Stomach (tissue), 9 donors: ENCODE data around the gene CFP. TPM values are rescaled to one million over a fixed set of nuclear protein-coding genes. Genes with fewer than 3 reads are reported as not detected.

Source experiments
- DNase-seq, 2 donors: peaks; one replicate each; pipeline versions ENCODE4 v3.0.0 to v3.0.0-alpha.2; 2013 to 2019
- H3K27ac ChIP-seq, 5 donors: fragments of 200-600 bp in 4 of 5; sonication (generic) in 4 of 5; one replicate each; pipeline ENCODE4 v1.5.1; 2013 to 2019; ENCODE audit warnings: mild to moderate bottlenecking in 1 of 5, moderate library complexity in 1 of 5
- H3K27me3 ChIP-seq, 3 donors: fragments of 200-600 bp; sonication (generic); one replicate each; pipeline ENCODE4 v1.5.1; 2017 to 2019; ENCODE audit warnings: mixed run types in 1 of 3
- H3K36me3 ChIP-seq, 4 donors: fragments of 200-600 bp; sonication (generic); 1 replicate in 3 of 4; 2 replicates in 1 of 4; pipeline ENCODE4 v1.5.1; 2016 to 2019
- H3K4me1 ChIP-seq, 4 donors: fragments of 200-600 bp; sonication (generic); one replicate each; pipeline ENCODE4 v1.5.1; 2016 to 2019
- H3K4me3 ChIP-seq, 4 donors: fragments of 200-600 bp; sonication (generic) in 3 of 4; one replicate each; pipeline ENCODE4 v1.5.1; 2016 to 2019; ENCODE audit warnings: mild to moderate bottlenecking in 1 of 4
- H3K9me3 ChIP-seq, 4 donors: fragments of 200-600 bp; sonication (generic); one replicate each; pipeline ENCODE4 v1.5.1; 2016 to 2019
- CTCF ChIP-seq, 7 experiments: fragments of 450-650 bp in 4 of 7; fragments of 200-600 bp in 3 of 7; sonication (generic) in 3 of 7; IDR thresholded peaks; one replicate each; pipeline ENCODE4 v1.5.1; 2016 to 2019; ENCODE audit warnings: antibody characterized with exemption in 7 of 7, control low read depth in 2 of 7, mild to moderate bottlenecking in 1 of 7
- EP300 ChIP-seq: sonication (generic); formaldehyde crosslinking; IDR thresholded peaks from one replicate; pipeline ENCODE4 v1.6.1; 2017; ENCODE audit warnings: antibody characterized with exemption
- POLR2A ChIP-seq, 4 donors: fragments of 450-650 bp; IDR thresholded peaks; one replicate each; pipeline ENCODE4 v1.6.1; 2016; ENCODE audit warnings: antibody characterized with exemption in 4 of 4, control low read depth in 2 of 4, mild to moderate bottlenecking in 1 of 4, moderate library complexity in 1 of 4
- POLR2AphosphoS5 ChIP-seq, 3 donors: sonication (generic); formaldehyde crosslinking; IDR thresholded peaks; one replicate each; pipeline ENCODE4 v1.6.1; 2016; ENCODE audit warnings: antibody characterized with exemption in 3 of 3
- WGBS, 5 donors: extraction: QIAGEN DNeasy Blood & Tissue Kit in 3 of 5; methylation state at CpG; one replicate each; pipeline versions ENCODE4 v1.1.5 to v1.1.7; 2013 to 2018; 5-methylcytosine and 5-hydroxymethylcytosine counted together
- intact Hi-C: fragments of 100-400 bp; cut with DNase I; formaldehyde crosslinking; loops from one replicate; pipeline ENCODE4 v1.15.1; 2023; ENCODE audit warnings: low total_unique reads
- polyA plus RNA-seq, 3 donors: library from polyadenylated mRNA; stranded (reverse); fragments of 200-250 nt; gene quantifications; one replicate each; pipeline ENCODE4 v1.2.3, GENCODE V29; 2013
- total RNA-seq, 5 donors: library from RNA; depleted of rRNA; stranded (reverse); fragments of >200 nt; gene quantifications; one replicate each; pipeline versions ENCODE4 v1.1.0 to v1.2.3, GENCODE V29; 2014 to 2016
- donor health status: healthy with polysubstance abuse.
- donor health status: Bipolar disorder and iron deficiency.
- donor health status: healthy.

Gene CFP
- total and polyA plus RNA-seq, 8 donors, result 1.2 to 3.4 (median 3.1) TPM; not detected in 3

- DNase-seq, result no peak
- WGBS, 5 donors, result 50 to 70% (median 59%) methylated on average over 2 of the region's 2 CpGs
- no peaks in the 10 kb centered on the region for H3K4me1 ChIP-seq
- H3K36me3 ChIP-seq, result no peaks in the 10 kb centered on the region
- H3K27me3 ChIP-seq, result no peaks in the 10 kb centered on the region
- no peak overlapping the region for H3K27ac ChIP-seq
- intact Hi-C loops, result no loop called here
- TF ChIP-seq POLR2A (IDR thresholded peaks at IDR 0.05) (no peak), EP300 (no peak), CTCF (IDR thresholded peaks at IDR 0.05) (no peak), POLR2AphosphoS5 (IDR thresholded peaks at IDR 0.05) (no peak)
- no peak overlapping the region for H3K4me3 ChIP-seq
- H3K9me3 ChIP-seq, result peaks cover 0 to 45% (median 24%) of the 10 kb centered on the region in 4 donors
These were observed 33.5 kb downstream of the CFP start for GRCh38 chrX:47596256-47596655.

GRCh38 chrX:47595716-47596251 is 33.9 kb downstream of the CFP start:
- Histone ChIP-seq H3K4me1 (no peaks in the 10 kb centered on the region), H3K9me3 (peaks cover 0 to 44% (median 24%) of the 10 kb centered on the region in 4 donors), H3K27ac (no peak overlapping the region), H3K4me3 (no peak overlapping the region), H3K27me3 (no peaks in the 10 kb centered on the region), H3K36me3 (no peaks in the 10 kb centered on the region)
- intact Hi-C loops, result no loop called here
- TF ChIP-seq CTCF (IDR thresholded peaks at IDR 0.05), result no peak
- TF ChIP-seq EP300, result no peak
- no peak for TF ChIP-seq POLR2A (IDR thresholded peaks at IDR 0.05)
- TF ChIP-seq POLR2AphosphoS5 (IDR thresholded peaks at IDR 0.05), result no peak
- 21 to 42% (median 29%) methylated on average over 1 of the region's 1 CpG for WGBS, 5 donors
- DNase-seq, result no peak

- DNase-seq, result no peak
- intact Hi-C loops, result no loop called here
- H3K4me1 ChIP-seq, result no peaks in the 10 kb centered on the region
- no peak overlapping the region for H3K27ac ChIP-seq
- peaks cover 0 to 28% (median 12%) of the 10 kb centered on the region in 4 donors for H3K9me3 ChIP-seq
- no peaks in the 10 kb centered on the region for H3K36me3 ChIP-seq
- H3K27me3 ChIP-seq, result no peaks in the 10 kb centered on the region
- no peak overlapping the region for H3K4me3 ChIP-seq
- 61 to 84% (median 75%) methylated on average over 4 of the region's 4 CpGs for WGBS, 5 donors
- TF ChIP-seq POLR2A (IDR thresholded peaks at IDR 0.05) (no peak), POLR2AphosphoS5 (IDR thresholded peaks at IDR 0.05) (no peak), EP300 (no peak), CTCF (IDR thresholded peaks at IDR 0.05) (no peak)
These were observed 36.2 kb downstream of the CFP start for GRCh38 chrX:47593522-47593921.

- H3K4me1 ChIP-seq, result no peaks in the 10 kb centered on the region
- TF ChIP-seq EP300 (no peak), POLR2A (IDR thresholded peaks at IDR 0.05) (no peak), CTCF (IDR thresholded peaks at IDR 0.05) (no peak)
- no peak for DNase-seq
- no peaks in the 10 kb centered on the region for H3K27me3 ChIP-seq
- WGBS, 5 donors, result 78 to 86% (median 82%) methylated on average over 4 to 5 of the region's 5 CpGs
- intact Hi-C loops, result no loop called here
- H3K36me3 ChIP-seq, result peaks cover 0 to 4% (median 0%) of the 10 kb centered on the region in 4 donors
- H3K27ac ChIP-seq, result no peak overlapping the region
- peaks cover 0 to 3% (median 1%) of the 10 kb centered on the region in 4 donors for H3K9me3 ChIP-seq
- no peak overlapping the region for H3K4me3 ChIP-seq
These were observed 38.7 kb downstream of the CFP start for GRCh38 chrX:47590984-47591383.
